Trophoblast cell (in vitro differentiated cells and primary cell): ENCODE data around the gene MPPED1.

ENCODE experiments used
- DNase-seq, 2 donors: peaks; one replicate each; pipeline ENCODE4 v3.0.0-alpha.2; 2016
- H2AFZ ChIP-seq: 2 replicates; pipeline ENCODE4 v1.6.1; 2013; ENCODE audit warnings: low read length, moderate library complexity, mild to moderate bottlenecking; ENCODE audit not compliant: insufficient read depth, poor library complexity
- H2AK5ac ChIP-seq: 2 replicates; pipeline ENCODE4 v1.6.1; 2013; ENCODE audit warnings: mild to moderate bottlenecking, low read length
- H2BK120ac ChIP-seq: 2 replicates; pipeline ENCODE4 v1.6.1; 2013; ENCODE audit warnings: low read length, mild to moderate bottlenecking, moderate library complexity; ENCODE audit not compliant: insufficient read depth, poor library complexity
- H2BK12ac ChIP-seq: 2 replicates; pipeline ENCODE4 v1.6.1; 2013; ENCODE audit warnings: mild to moderate bottlenecking, low read length, moderate library complexity
- H2BK5ac ChIP-seq: 2 replicates; pipeline ENCODE4 v1.6.1; 2013; ENCODE audit warnings: low read length, low read depth, moderate library complexity, mild to moderate bottlenecking; ENCODE audit not compliant: poor library complexity
- H3K14ac ChIP-seq: 2 replicates; pipeline ENCODE4 v1.6.1; 2013; ENCODE audit warnings: mild to moderate bottlenecking, low read length
- H3K18ac ChIP-seq: 2 replicates; pipeline ENCODE4 v1.6.1; 2013; ENCODE audit warnings: mild to moderate bottlenecking, low read length
- H3K23ac ChIP-seq: 2 replicates; pipeline ENCODE4 v1.6.1; 2013; ENCODE audit warnings: low read length
- H3K27ac ChIP-seq: 2 replicates; pipeline ENCODE4 v1.5.1; 2013; ENCODE audit warnings: low read depth, mild to moderate bottlenecking, inconsistent platforms, low read length, moderate library complexity
- H3K27me3 ChIP-seq: 2 replicates; pipeline ENCODE4 v1.6.1; 2013; ENCODE audit warnings: inconsistent platforms, mild to moderate bottlenecking, low read length, moderate library complexity; ENCODE audit not compliant: insufficient read depth
- H3K36me3 ChIP-seq, 2 experiments: 1 replicate in 1 of 2; 2 replicates in 1 of 2; pipeline ENCODE4 v1.6.1; 2013; ENCODE audit warnings: low read length in 2 of 2, mild to moderate bottlenecking in 2 of 2, moderate library complexity in 1 of 2; ENCODE audit not compliant: insufficient read depth in 2 of 2, control insufficient read depth in 1 of 2
- H3K4ac ChIP-seq: 2 replicates; pipeline ENCODE4 v1.6.1; 2013; ENCODE audit warnings: low read depth, mild to moderate bottlenecking, low read length, moderate library complexity
- H3K4me1 ChIP-seq, 2 experiments: 1 replicate in 1 of 2; 2 replicates in 1 of 2; pipeline ENCODE4 v1.6.1; 2013; ENCODE audit warnings: low read length in 2 of 2, mild to moderate bottlenecking in 2 of 2, moderate library complexity in 1 of 2; ENCODE audit not compliant: insufficient read depth in 2 of 2, control insufficient read depth in 1 of 2
- H3K4me2 ChIP-seq: 2 replicates; pipeline ENCODE4 v1.6.1; 2013; ENCODE audit warnings: inconsistent platforms, mild to moderate bottlenecking, low read length, moderate library complexity
- H3K4me3 ChIP-seq: 2 replicates; pipeline ENCODE4 v1.5.1; 2013; ENCODE audit warnings: mild to moderate bottlenecking, low read depth, low read length, inconsistent platforms
- H3K79me1 ChIP-seq: one replicate; pipeline ENCODE4 v1.6.1; 2013; ENCODE audit warnings: low read length
- H3K79me2 ChIP-seq: 2 replicates; pipeline ENCODE4 v1.6.1; 2013; ENCODE audit warnings: low read length, mild to moderate bottlenecking; ENCODE audit not compliant: control insufficient read depth, insufficient read depth, poor library complexity
- H3K9ac ChIP-seq: 2 replicates; pipeline ENCODE4 v1.6.1; 2013; ENCODE audit warnings: mild to moderate bottlenecking, low read length
- H3K9me3 ChIP-seq: 2 replicates; pipeline ENCODE4 v1.6.1; 2013; ENCODE audit warnings: low read depth, mild to moderate bottlenecking, control low read depth, inconsistent platforms, low read length; ENCODE audit not compliant: insufficient read depth
- H4K12ac ChIP-seq: 2 replicates; pipeline ENCODE4 v1.6.1; 2013; ENCODE audit warnings: low read depth, mild to moderate bottlenecking, low read length, moderate library complexity
- H4K8ac ChIP-seq: 2 replicates; pipeline ENCODE4 v1.6.1; 2013; ENCODE audit warnings: low read depth, mild to moderate bottlenecking, low read length, moderate library complexity
- H4K91ac ChIP-seq: one replicate; pipeline ENCODE4 v1.6.1; 2013; ENCODE audit warnings: low read depth, mild to moderate bottlenecking, low read length, moderate library complexity
- WGBS: extraction: QIAGEN DNeasy Blood & Tissue Kit; methylation state at CpG from one replicate; pipeline ENCODE4 v1.1.7; 2013; ENCODE audit warnings: missing lambda C conversion rate; ENCODE audit not compliant: insufficient read length, insufficient coverage; ENCODE audit errors: extremely low coverage; 5-methylcytosine and 5-hydroxymethylcytosine counted together

The MPPED1 gene

GRCh38 chr22:43474161-43475101 lies 62.6 kb downstream of the MPPED1 start:
- H3K9me3 ChIP-seq = no peaks in the 10 kb centered on the region
- H4K91ac ChIP-seq = no peak overlapping the region
- no peak overlapping the region for H3K4ac ChIP-seq
- H3K14ac ChIP-seq = no peak overlapping the region
- H3K79me1 ChIP-seq = no peaks in the 10 kb centered on the region
- H3K36me3 ChIP-seq = no peaks in the 10 kb centered on the region
- no peaks in the 10 kb centered on the region for H3K79me2 ChIP-seq
- H3K27me3 ChIP-seq = no peaks in the 10 kb centered on the region
- no CpG with 5 or more reads among the region's 28 CpGs for WGBS
- H3K4me1 ChIP-seq = peaks cover 0 to 6% of the 10 kb centered on the region in 2 experiments
- H3K4me3 ChIP-seq = no peak overlapping the region
- no peak overlapping the region for H3K9ac ChIP-seq
- no peak overlapping the region for H2BK120ac ChIP-seq
- H3K18ac ChIP-seq = no peak overlapping the region
- H3K4me2 ChIP-seq = no peak overlapping the region
- no peak for DNase-seq
- no peak overlapping the region for H3K23ac ChIP-seq
- no peak overlapping the region for H4K12ac ChIP-seq
- H4K8ac ChIP-seq = no peak overlapping the region
- H2AFZ ChIP-seq = no peak overlapping the region
- no peak overlapping the region for H2BK12ac ChIP-seq
- H3K27ac ChIP-seq = no peak overlapping the region
- H2AK5ac ChIP-seq = no peak overlapping the region
- no peak overlapping the region for H2BK5ac ChIP-seq

- H3K9me3 ChIP-seq = no peaks in the 10 kb centered on the region
- H3K36me3 ChIP-seq = no peaks in the 10 kb centered on the region
- no CpG with 5 or more reads among the region's 3 CpGs for WGBS
- no peak overlapping the region for H4K91ac ChIP-seq
- no peak overlapping the region for H3K4ac ChIP-seq
- H3K18ac ChIP-seq = no peak overlapping the region
- no peak overlapping the region for H2BK12ac ChIP-seq
- H2BK120ac ChIP-seq = no peak overlapping the region
- no peak overlapping the region for H2AFZ ChIP-seq
- no peak overlapping the region for H3K27ac ChIP-seq
- H2AK5ac ChIP-seq = no peak overlapping the region
- no peaks in the 10 kb centered on the region for H3K79me2 ChIP-seq
- no peak overlapping the region for H3K4me2 ChIP-seq
- no peaks in the 10 kb centered on the region for H3K79me1 ChIP-seq
- H3K9ac ChIP-seq = no peak overlapping the region
- H2BK5ac ChIP-seq = no peak overlapping the region
- H3K4me3 ChIP-seq = no peak overlapping the region
- peaks cover 0 to 6% of the 10 kb centered on the region in 2 experiments for H3K4me1 ChIP-seq
- no peaks in the 10 kb centered on the region for H3K27me3 ChIP-seq
- H4K8ac ChIP-seq = no peak overlapping the region
- H3K23ac ChIP-seq = no peak overlapping the region
- H3K14ac ChIP-seq = no peak overlapping the region
- no peak for DNase-seq
- no peak overlapping the region for H4K12ac ChIP-seq
These were observed 63.8 kb downstream of the MPPED1 start for GRCh38 chr22:43475549-43476076.

GRCh38 chr22:43476341-43476740 lies 64.5 kb downstream of the MPPED1 start:
- no peak overlapping the region for H3K23ac ChIP-seq
- no peak overlapping the region for H4K12ac ChIP-seq
- H2BK12ac ChIP-seq = no peak overlapping the region
- WGBS = no CpG with 5 or more reads among the region's 5 CpGs
- no peak overlapping the region for H3K9ac ChIP-seq
- H2AK5ac ChIP-seq = no peak overlapping the region
- no peak overlapping the region for H4K91ac ChIP-seq
- no peak overlapping the region for H4K8ac ChIP-seq
- H2BK120ac ChIP-seq = no peak overlapping the region
- H3K4me2 ChIP-seq = no peak overlapping the region
- H3K4me1 ChIP-seq = peaks cover 0 to 6% of the 10 kb centered on the region in 2 experiments
- DNase-seq = no peak
- no peak overlapping the region for H3K4ac ChIP-seq
- no peaks in the 10 kb centered on the region for H3K36me3 ChIP-seq
- no peak overlapping the region for H2AFZ ChIP-seq
- H3K9me3 ChIP-seq = no peaks in the 10 kb centered on the region
- H3K18ac ChIP-seq = no peak overlapping the region
- H3K4me3 ChIP-seq = no peak overlapping the region
- no peaks in the 10 kb centered on the region for H3K79me1 ChIP-seq
- no peak overlapping the region for H2BK5ac ChIP-seq
- H3K79me2 ChIP-seq = no peaks in the 10 kb centered on the region
- no peaks in the 10 kb centered on the region for H3K27me3 ChIP-seq
- H3K27ac ChIP-seq = no peak overlapping the region
- no peak overlapping the region for H3K14ac ChIP-seq

DNA sequence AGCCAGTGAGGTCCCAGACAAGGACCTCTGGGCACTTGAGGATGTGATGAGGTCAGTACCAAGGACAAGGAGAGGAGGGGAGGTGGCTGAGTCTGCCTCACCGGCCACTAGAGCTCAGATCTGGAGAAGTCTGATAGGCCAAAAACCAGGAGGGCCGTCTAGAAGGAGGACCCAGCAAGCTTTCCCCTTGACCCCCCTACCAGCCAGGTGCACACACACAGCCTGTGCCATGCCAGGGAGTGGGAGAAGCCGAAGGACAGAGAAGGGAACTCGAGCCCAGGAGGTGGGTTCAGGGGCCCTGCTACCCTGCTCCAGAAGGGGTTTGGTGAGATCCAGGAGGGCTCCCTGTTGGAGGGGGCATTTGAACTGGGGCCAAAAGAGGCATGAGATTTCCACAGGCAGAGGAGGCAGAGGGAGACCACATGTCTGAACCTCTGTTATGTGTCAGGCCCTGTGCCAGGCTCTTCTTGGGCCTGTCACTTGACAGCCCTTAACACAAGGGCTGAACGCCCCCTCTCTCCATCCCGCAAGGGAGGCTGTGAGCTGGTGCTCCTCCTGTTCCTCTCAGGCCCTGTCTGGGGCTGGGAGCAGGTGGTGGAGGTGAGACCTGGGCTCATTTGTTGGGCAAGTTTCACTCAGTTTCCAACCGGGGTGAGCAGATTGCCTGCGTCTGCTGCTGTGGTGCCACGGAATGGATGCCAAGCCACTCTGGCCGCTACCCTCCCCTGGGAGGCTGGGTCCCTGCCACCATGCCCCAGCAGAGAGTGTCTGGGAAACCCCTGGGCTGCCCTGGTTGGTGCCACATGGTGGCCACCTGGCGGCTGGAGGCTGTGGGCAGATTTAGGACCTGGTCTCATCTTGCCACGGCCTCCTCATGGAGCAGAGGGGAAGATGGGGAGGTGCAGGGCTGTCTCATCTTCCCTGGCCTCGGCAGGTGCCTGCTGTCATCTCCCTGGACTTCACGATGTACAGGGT lies 65.2 kb downstream of the MPPED1 start:
- peaks cover 0 to 6% of the 10 kb centered on the region in 2 experiments for H3K4me1 ChIP-seq
- no peak overlapping the region for H2BK5ac ChIP-seq
- WGBS = no CpG with 5 or more reads among the region's 14 CpGs

More for the DNA sequence above, 65.2 kb downstream of the MPPED1 start:
- Histone ChIP-seq H3K27me3 (no peaks in the 10 kb centered on the region), H3K9ac (no peak overlapping the region), H3K18ac (no peak overlapping the region), H4K12ac (no peak overlapping the region), H3K4me2 (no peak overlapping the region), H2AK5ac (no peak overlapping the region), H2BK120ac (no peak overlapping the region), H2BK12ac (no peak overlapping the region), H4K91ac (no peak overlapping the region), H3K4ac (no peak overlapping the region), H3K79me1 (no peaks in the 10 kb centered on the region), H3K14ac (no peak overlapping the region), H3K79me2 (no peaks in the 10 kb centered on the region), H3K9me3 (no peaks in the 10 kb centered on the region), H2AFZ (no peak overlapping the region), H3K23ac (no peak overlapping the region), H3K4me3 (no peak overlapping the region), H3K36me3 (no peaks in the 10 kb centered on the region), H4K8ac (no peak overlapping the region), H3K27ac (no peak overlapping the region)
- no peak for DNase-seq
